A172 (cell line): ENCODE data around the gene ATP5ME. TPM values are rescaled to one million over a fixed set of nuclear protein-coding genes. Genes with fewer than 3 reads are reported as not detected.
"Not testable (repeated sequence)": the region's sequence is repeated elsewhere in the genome, so short reads cannot be mapped to it uniquely, and the experiment has no call there.

Source experiments
- DNase-seq: peaks from one replicate; pipeline ENCODE4 v3.0.0-alpha.2; 2015; ENCODE audit warnings: low spot score
- total RNA-seq: library from RNA; depleted of rRNA; stranded (reverse); fragments of >200 nt; shearing (Covaris generic); gene quantifications from 2 replicates; pipeline ENCODE4 v1.2.3, GENCODE V29; 2014

The ATP5ME gene
- total RNA-seq, 1 experiment from 2014 or later, result 201 TPM

DNA sequence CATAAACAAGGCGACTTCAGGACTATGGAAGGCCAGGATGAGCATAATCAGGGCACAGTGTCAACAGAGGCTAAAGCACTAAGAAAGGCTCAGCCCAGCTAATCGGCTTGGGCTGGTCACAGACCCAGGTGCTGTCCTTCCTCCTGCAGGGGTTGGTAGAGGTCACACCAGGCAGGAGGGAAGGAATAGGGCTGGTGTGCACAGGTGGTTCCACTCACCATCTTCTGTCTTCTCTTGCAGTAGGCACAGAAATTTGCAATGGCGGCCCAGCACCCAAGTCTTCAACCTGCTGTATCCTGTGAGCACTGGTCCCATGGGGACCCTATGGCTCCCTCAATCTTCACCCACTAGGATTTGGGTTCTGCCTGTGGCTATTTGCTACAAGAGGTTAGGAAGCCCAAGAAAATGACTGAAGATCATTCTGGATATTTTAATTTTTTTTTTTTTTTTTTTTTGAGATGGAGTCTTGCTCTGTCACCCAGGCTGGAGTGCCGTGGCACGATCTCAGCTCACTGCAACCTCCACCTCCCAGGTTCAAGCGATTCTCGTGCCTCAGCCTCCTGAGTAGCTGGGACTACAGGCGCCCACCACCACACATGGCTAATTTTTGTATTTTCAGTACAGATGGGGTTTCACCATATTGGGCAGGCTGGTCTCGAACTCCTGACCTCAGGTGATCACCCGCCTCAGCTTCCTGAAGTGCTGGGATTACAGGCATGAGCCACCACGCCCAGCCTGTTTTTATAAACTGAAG, 4.1 kb downstream of the ATP5ME start:
- not testable (repeated sequence) for DNase-seq

DNA sequence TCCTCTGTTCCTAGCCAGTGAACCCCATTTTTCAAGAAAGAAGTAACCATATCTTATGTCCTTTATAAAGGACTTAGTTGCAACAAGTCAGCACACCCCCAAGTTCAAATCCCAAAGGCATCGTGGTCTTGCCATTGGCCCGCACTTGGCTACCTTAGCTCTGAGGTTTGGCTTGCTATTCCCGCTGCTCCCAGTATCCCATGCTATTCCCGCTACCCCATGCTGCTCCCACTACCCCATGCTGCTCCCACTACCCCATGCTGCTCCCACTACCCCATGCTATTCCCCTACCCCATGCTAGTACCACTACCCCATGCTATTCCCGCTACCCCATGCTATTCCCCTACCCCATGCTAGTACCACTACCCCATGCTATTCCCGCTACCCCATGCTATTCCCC, 5.9 kb downstream of the ATP5ME start:
- DNase-seq, result not testable (repeated sequence)

DNA sequence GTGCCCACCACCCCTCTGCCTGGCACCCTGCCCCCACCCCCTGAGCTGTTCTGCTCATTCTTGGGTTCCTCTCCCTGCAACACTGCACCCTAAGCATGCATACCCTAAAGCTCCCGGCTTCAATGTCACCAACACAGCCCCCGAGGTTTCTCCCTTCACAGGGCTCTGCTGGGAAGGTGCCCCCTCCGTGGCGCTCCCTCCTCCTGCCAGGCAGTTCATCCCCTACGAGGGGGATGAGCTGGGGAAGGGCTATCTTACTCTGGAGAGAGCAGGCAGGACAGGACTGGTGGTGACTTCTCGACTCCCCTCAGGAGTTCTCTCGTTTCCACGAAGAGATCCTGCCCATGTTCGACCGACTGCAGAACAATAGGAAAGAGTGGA, 6.5 kb downstream of the ATP5ME start:
- no peak for DNase-seq

DNA sequence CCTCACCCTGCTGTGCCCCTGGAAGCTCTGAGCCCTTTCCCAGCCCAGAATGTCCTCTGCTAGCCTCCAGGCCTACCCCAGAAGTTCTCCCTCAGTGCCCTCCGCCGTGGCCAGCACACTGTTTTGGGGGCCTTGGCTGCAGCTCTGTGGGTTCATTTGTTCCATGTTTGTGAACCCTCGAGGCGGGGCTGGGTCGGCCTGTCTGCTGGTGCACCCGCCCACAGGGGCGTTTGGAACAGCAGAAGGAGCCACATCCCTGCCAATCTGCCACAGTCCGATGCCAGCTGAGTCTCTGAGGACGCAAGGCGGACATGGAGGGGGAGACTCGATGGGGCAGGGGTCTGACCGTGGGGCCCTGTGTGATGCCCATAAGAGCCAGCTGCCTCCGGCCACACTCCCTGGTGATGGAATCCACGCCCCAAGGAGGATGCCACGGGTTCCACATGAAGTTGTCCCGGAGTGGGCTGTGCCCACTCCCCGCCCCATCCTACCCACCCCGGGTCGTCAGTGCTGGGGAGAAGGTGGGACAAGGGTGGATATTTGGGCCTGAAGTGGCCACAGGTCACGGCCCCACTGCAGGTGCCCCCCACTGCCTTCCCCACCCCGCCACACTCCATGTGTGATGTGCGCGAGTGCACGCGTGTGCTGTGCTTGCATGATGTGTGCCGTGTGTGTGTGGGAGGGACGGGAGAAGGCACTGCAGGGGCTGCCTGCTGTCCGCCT, 7.1 kb downstream of the ATP5ME start:
- no peak for DNase-seq

DNA sequence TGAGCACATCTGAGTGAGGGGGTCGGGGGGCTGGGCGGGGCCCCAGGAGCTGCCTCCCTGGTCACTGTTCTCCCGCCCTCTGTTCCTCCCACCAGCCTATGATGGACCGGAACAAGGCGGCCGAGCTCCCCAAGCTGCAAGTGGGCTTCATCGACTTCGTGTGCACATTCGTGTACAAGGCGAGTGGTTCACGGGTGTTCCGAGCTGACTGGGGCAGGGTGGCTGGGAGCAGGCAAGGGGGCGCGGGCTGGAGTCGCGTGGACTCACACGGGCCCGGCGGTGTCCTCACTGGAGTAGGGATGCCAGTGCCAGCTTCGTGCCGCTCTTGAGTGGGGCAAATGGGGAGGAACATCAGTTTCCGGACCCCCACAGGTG, 7.7 kb downstream of the ATP5ME start:
- no peak for DNase-seq

DNA sequence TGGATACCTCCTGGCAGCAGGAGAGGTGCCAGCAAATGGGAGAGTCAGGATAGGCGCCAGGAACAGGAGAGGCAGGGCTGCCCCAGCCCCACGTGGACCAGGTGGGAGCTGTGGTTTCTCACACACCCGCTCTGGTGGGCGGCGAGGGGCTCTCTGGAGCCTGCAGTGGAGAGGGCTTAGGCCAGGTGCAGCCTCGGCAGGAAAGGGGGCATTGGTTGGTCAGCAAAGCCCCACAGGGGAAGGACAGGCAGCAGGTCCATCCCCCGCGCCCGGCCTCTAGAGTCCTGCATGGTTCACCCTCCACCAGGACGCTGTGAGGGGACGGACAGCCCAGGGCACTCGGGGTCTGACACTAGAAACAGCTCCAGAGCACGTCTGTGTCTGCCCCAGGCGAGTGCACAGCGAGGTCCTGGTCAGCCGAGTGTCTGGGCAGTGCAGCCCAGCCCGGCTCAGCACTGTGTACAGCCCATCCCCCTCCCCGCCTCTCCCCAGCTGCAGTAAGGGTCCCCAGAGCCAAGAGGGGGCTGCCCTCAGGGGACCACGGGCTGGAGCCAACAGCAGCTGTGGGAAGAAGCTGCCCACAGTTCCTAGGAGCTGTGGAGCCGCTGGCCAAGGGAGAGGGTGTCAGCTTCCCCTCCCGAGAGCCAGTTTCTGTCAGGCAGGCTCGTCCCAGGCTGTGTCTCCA, 8.2 kb downstream of the ATP5ME start:
- DNase-seq, result no peak

DNA sequence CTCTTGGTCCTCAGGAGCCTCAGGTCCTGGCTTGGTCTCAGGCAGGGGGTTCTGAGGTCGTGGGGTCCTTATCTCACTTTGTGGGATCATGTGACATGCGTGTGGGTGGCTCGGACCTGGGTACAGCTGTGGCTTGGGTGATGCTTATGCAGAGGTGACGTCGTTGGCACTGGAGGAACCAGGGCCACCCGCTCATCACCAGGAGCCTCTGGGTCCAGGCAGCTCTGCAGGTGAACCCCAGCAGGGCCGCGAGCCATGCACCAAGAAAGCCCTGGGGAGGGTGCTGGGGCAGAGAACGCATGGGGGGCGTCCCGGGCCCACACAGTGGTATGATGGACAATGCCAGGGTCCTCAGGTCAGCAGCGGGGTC, 8.7 kb downstream of the ATP5ME start:
- DNase-seq, result no peak

DNA sequence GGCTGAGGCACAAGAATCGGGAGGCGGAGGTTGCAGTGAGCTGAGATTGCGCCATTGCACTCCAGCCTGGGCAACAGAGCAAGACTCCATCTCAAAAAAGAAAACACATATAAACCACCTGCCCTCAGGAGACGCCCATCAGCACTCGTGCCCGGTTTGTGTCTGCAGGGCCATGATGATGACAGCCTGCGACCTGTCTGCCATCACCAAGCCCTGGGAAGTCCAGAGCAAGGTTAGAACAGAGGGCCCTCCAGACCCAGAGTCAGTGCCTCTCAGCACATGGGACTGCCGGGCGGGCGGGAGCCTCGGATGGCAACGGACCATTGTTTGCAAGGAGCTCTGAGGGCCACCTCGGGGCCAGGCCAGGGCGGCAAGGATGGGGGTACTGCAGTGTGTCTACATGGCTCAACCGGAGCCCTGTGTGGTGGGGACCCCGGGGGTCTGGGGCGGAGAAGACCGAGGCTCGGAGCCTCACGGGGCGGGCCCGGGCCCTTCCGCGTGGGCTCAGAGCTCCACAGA, 9.3 kb downstream of the ATP5ME start:
- no peak for DNase-seq

DNA sequence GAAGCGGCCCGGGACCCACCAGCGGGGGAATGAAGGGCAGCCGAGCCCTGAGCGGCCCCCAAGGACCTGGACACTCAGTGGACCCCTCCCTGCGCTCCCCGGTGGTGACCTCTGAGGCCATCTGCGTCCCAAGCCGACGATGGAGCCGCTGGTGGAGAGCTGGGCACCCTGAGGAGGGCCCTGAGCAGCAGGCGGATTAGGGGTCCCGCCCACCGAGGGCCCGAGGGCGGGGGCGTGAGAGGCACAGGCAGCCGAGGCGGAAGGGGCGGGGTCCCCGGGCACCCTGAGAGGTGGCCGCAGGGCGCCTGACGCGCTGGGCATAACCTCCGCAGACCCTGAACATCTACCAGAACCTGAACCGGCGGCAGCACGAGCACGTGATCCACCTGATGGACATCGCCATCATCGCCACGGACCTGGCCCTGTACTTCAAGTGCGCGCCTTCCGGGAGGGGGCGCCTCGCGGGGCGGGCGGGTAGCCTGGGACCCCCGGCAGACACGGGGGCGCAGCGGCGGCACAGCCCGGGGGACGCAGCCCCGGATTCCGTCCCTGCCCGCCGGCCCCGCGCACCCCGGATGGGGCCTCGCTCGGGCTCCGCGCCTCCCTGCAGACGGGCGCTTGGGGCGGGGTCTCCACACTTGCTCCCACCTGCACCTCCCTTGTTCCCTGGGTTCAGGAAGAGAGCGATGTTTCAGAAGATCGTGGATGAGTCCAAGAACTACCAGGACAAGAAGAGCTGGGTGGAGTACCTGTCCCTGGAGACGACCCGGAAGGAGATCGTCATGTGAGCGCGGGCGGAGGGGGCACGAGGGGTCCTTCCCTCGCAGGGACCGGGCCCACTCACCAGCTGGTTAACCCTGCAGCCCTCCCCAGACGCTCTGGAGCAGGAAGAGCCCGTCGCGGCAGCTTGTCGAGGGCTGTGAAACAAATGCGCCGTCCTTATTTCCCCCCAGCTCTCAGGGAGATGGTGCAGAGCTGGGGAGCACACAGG, 10.3 kb downstream of the ATP5ME start:
- DNase-seq, result no peak

DNA sequence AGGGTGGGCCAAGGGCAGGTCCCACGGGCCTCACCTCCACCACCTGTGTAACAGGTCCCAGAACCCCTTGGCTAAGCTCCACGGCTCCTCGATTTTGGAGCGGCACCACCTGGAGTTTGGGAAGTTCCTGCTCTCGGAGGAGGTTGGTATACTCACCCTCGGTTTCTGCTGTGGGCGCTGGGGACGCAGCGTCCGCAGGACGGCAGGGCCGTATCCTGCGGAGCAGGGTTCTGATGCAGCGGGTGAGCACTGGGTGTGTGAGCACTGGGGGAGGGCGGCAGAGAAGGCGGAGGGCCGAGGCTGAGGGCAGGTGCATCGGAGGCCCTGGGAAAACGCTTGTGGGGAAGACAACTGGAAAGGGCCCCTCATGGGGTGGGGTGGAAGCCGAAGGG, 11.0 kb downstream of the ATP5ME start:
- DNase-seq, result no peak

DNA sequence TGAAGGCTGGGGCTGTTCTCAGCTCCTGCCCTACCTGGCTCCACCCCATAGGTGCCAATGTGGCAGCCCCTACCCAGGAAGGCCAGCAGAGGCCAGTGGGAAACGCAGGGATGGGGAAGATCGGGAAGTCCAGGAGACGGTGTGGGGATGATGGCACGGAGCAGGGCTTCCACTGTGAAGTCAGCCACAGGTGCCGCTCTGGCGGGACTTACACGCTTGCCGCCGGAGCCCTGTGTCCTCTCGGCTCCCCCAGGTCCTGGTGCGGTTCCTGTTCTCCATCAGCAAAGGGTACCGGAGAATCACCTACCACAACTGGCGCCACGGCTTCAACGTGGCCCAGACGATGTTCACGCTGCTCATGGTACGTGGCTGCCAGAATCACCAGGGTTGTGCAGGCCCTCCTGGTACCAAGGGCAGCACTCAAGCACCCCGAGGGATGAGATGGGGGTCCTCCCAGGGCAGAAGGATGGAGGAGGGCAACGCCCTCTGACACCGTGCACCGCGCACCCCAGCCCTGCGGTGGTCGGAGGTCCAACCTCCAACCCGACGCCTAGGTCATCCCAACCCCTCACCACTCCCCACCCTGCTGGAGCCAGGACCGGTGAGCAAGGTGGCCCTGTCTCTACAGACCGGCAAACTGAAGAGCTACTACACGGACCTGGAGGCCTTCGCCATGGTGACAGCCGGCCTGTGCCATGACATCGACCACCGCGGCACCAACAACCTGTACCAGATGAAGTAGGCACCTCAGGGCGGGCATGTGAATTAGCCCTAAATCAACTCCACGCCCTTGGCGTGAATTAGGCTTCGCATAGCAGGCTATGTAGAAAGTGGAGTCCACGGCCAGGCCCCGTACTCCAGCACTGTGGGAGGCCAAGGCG, 12.0 kb downstream of the ATP5ME start:
- no peak for DNase-seq

DNA sequence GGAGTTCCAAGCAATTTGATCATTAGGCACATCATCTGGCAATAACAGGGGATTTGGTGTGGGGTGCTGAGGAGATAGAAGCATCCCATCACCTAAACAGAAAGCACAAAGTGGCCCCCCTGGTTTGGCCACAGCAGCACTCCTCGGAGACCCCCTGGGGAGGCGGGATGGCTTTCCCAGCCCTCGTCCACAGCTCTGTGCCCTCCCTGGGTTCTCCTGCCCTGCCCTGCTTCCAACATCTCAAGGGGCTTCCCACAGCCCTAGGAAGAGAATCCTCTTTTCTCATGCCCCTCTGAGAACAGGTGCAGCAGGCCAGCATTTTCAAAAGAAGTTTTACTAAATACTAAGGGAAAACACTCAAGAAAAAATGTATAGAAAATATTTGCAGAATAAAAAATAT, 12.8 kb downstream of the ATP5ME start:
- DNase-seq, result no peak

DNA sequence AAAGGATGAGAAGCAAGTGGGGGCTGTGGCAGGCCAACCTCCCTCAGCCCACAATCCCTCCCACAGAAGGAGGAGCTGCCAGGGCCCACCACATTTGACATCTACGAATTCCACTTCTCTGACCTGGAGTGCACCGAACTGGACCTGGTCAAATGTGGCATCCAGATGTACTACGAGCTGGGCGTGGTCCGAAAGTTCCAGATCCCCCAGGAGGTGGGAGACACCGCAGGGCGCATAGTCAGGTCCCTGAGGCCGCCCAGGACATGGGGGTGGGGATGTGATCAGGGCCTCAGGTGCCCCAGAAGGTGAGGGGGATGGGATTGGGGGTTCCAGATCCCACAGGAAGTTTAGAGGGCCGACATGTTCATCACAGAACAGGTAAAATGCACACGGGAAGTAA, 13.7 kb downstream of the ATP5ME start:
- no peak for DNase-seq

DNA sequence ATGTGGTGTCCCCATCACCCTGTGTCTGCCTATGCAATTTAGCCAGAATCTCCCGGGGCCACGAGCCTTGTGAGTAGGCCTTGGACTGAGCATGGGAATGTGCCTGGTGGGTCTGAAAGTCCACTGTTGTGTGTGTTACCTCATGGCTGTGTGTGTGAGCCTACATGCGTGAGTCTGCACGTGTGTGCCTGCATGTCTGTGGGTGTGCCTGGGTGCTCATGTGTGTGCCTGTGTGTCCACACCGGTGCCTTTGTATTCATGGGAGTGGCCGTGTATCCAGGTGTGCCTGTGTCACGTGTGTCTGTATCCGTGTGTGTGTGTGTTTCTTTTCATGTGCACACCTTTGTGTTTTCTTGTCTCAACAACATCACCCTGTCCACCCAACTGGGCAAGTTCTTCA, 14.2 kb downstream of the ATP5ME start:
- DNase-seq, result no peak

DNA sequence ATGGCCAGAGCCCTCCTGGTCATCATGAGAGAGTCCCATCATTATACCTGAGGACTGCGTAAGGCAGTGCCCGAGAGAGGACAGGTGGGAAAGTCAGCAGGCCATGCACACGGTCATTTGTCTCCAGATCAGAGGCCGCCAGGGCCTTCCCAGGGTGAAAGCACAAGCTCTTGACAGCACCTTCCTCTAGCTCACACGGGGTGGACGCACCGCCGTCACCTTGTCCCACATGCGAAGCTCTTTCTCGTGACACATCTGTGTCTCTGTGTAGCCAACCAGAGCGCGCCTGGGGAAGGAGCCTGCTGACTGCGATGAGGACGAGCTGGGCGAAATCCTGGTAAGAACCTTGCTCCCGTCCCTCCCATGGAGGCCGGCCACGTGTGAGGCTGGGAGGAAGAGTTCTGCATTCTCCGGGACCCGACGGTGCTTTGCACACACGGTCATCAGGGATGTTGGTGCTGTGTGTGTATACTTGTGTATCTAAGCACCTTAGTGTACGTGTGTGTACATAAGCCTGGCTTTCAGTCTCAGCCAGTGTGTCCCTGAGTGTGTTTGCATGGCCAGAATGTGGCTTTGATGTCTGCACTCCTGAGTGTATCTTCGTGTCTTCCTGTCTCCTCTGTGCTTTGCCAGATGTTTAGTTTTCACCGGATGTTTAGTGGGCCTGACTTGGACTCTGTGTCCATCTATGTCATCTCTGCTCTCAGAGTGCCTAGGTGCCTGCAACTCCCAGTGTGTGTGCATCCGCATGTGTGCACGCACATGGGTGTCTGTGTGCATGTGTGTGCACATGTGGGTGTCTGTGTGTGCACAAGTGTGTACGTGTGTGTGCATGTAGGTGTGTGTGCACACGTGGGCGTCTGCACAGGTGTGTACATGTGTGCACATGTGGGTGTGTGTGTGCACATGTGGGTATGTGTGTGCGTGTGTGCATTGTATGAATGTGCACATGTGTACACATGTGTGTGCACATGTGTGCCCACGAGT, 15.1 kb downstream of the ATP5ME start:
- DNase-seq, result no peak

DNA sequence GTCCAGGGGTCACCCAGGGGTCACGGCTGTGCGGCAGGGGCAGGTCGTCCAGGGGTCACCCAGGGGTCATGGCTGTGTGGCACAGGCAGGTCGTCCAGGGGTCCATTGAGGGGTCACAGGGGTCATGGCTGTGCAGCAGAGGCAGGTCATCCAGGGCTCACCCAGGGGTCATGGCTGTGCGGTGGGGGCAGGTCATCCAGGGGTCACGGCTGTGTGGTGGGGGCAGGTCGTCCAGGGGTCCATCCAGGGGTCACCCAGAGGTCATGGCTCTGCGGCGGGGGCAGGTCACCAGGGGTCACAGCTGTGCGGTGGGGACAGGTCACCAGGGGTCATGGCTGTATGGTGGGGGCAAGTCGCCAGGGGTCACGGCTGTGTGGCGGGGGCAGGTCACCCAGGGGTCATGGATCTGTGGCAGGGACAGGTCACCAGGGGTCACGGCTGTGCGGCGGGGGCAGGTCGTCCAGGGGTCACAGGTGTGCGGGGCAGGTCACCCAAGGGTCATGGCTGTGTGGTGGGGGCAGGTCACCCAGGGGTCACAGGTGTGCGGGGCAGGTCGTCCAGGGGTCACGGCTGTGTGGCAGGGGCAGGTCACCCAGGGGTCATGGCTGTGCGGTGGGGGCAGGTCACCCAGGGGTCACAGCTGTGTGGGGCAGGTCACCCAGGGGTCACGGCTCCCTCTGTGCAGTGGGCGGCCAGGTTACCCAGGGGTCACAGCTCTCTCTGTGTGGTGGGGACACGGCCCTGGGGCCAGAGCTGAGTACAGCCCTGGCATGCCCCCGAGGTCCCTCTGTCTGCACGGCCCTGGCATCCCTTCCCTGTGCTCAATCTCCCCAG, 16.0 kb downstream of the ATP5ME start:
- DNase-seq, result no peak

DNA sequence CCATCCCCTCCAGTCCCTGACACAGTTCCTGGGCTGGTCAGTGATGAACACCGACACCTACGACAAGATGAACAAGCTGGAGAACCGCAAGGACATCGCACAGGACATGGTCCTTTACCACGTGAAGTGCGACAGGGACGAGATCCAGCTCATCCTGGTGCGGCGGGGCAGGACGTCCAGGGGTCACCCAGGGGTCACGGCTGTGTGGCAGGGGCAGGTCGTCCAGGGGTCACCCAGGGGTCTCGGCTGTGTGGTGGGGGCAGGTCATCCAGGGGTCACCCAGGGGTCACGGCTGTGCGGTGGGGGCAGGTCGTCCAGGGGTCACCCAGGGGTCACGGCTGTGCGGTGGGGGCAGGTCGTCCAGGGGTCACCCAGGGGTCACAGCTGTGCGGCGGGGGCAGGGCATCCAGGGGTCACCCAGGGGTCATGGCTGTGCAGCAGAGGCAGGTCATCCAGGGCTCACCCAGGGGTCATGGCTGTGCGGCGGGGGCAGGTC, 16.7 kb downstream of the ATP5ME start:
- no peak for DNase-seq
